ENCODE measurements around the gene RXFP2. TPM values are rescaled to one million over a fixed set of nuclear protein-coding genes. Genes with fewer than 3 reads are reported as not detected.

RXFP2 gene, protein sequence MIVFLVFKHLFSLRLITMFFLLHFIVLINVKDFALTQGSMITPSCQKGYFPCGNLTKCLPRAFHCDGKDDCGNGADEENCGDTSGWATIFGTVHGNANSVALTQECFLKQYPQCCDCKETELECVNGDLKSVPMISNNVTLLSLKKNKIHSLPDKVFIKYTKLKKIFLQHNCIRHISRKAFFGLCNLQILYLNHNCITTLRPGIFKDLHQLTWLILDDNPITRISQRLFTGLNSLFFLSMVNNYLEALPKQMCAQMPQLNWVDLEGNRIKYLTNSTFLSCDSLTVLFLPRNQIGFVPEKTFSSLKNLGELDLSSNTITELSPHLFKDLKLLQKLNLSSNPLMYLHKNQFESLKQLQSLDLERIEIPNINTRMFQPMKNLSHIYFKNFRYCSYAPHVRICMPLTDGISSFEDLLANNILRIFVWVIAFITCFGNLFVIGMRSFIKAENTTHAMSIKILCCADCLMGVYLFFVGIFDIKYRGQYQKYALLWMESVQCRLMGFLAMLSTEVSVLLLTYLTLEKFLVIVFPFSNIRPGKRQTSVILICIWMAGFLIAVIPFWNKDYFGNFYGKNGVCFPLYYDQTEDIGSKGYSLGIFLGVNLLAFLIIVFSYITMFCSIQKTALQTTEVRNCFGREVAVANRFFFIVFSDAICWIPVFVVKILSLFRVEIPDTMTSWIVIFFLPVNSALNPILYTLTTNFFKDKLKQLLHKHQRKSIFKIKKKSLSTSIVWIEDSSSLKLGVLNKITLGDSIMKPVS
- total RNA-seq, result not detected in 2 replicates
- long read RNA-seq, result 0 reads

DNA sequence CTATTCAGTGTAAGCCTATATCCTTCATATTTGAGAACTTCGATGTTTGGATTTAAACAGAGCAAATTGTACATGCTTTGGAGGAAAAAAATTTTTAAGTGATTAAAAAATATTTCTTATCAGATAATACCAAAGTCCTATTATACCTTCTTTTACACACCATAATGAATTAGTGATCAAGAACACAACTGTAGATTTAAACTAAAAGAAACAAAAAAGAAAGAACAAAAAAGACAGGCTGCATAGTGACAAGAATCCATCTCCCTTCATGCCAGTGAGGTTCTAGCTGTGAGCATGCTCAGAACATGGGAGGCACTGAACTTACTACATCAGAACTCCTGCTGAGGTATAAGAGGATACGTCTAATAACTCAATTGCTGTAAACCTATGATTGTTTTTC, at the start of gene RXFP2:
Gene RXFP2 (plus strand): TSS at position 301 of the 400 bp plus-strand sequence. CDS start 87 bp downstream, at position 388.
- no peak for TF ChIP-seq CTCF (conservative IDR thresholded peaks at IDR 0.05)
- H3K27me3 Mint-ChIP-seq (ENCODE audit: low read depth), result peaks cover 8% of the 10 kb centered on the region
- H3K36me3 Mint-ChIP-seq (ENCODE audit: low read depth), result no peaks in the 10 kb centered on the region
- DNase-seq (ENCODE audit: low read depth, low spot score), result no peak
- H3K9me3 Mint-ChIP-seq, result no peaks in the 10 kb centered on the region
- H3K27ac Mint-ChIP-seq (ENCODE audit: unreplicated experiment), result no peak within 1 kb of the TSS
- H3K4me1 Mint-ChIP-seq, result peaks cover 3% of the 10 kb centered on the region
- H3K4me3 Mint-ChIP-seq, result no peak within 1 kb of the TSS

DNA sequence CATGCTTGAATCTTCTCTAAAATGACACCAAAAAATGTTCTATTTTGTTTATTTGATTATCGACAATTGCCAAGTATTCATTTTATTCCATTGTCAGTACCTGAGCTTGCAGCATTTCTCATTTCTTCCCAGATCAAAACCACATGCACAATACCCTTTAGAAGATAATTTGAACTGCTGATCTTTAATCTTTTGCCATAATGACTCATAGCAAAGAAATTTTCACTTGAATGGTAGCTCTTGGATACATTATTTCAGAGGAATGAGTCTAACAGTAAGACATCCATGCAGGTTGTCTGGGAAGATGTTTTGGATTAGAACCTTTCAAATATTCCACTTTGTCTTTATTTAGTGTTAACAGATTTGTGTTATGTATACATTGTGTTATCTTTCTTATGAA, 42.0 kb upstream of the RXFP2 start:
- Mint-ChIP-seq H3K27ac (ENCODE audit: unreplicated experiment) (no peak overlapping the region), H3K4me3 (no peak overlapping the region), H3K27me3 (ENCODE audit: low read depth) (no peaks in the 10 kb centered on the region), H3K4me1 (peaks cover 15% of the 10 kb centered on the region), H3K9me3 (peaks cover 10% of the 10 kb centered on the region), H3K36me3 (ENCODE audit: low read depth) (no peaks in the 10 kb centered on the region)
- TF ChIP-seq CTCF (conservative IDR thresholded peaks at IDR 0.05), result no peak
- DNase-seq (ENCODE audit: low read depth, low spot score), result no peak

- H3K4me3 Mint-ChIP-seq, result no peak overlapping the region
- peaks cover 15% of the 10 kb centered on the region for H3K4me1 Mint-ChIP-seq
- TF ChIP-seq CTCF (conservative IDR thresholded peaks at IDR 0.05), result peak; percentile 17
- no peaks in the 10 kb centered on the region for H3K27me3 Mint-ChIP-seq (ENCODE audit: low read depth)
- H3K36me3 Mint-ChIP-seq (ENCODE audit: low read depth), result no peaks in the 10 kb centered on the region
- H3K9me3 Mint-ChIP-seq, result peaks cover 7% of the 10 kb centered on the region
- H3K27ac Mint-ChIP-seq (ENCODE audit: unreplicated experiment), result peak overlapping the region; percentile 36
- DNase-seq (ENCODE audit: low read depth, low spot score), result peak; percentile 5
Measured at GRCh38 chr13:31699650-31700049, 39.7 kb upstream of the RXFP2 start.

DNA sequence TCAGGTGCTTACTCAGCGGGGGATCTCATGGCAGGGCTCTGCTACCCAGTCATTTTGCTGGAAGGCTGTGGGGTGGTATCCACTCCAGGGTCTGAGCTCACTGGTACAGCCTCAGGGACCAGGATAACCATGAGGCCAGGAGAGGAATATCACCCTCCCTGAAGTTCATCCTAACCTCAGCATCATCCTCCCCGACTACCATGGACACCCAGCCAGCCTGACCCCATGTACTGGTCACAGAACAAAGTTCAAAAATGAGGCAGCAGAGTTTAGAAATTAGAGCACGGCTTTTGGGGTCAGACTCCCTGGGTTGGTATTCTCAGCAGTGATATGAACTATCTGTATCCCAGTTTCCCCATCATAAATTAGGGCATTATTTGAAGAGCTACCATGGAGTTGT, 35.5 kb upstream of the RXFP2 start:
- TF ChIP-seq CTCF (conservative IDR thresholded peaks at IDR 0.05), result no peak
- Mint-ChIP-seq H3K9me3 (peaks cover 7% of the 10 kb centered on the region), H3K36me3 (ENCODE audit: low read depth) (no peaks in the 10 kb centered on the region), H3K27ac (ENCODE audit: unreplicated experiment) (no peak overlapping the region), H3K27me3 (ENCODE audit: low read depth) (no peaks in the 10 kb centered on the region), H3K4me1 (peaks cover 15% of the 10 kb centered on the region), H3K4me3 (no peak overlapping the region)
- DNase-seq (ENCODE audit: low read depth, low spot score), result no peak

- Mint-ChIP-seq H3K27me3 (ENCODE audit: low read depth) (peaks cover under 1% of the 10 kb centered on the region), H3K9me3 (peaks cover under 1% of the 10 kb centered on the region), H3K4me1 (no peaks in the 10 kb centered on the region), H3K36me3 (ENCODE audit: low read depth) (no peaks in the 10 kb centered on the region), H3K27ac (ENCODE audit: unreplicated experiment) (no peak overlapping the region), H3K4me3 (no peak overlapping the region)
- no peak for DNase-seq (ENCODE audit: low read depth, low spot score)
- TF ChIP-seq CTCF (conservative IDR thresholded peaks at IDR 0.05), result no peak
Measured at GRCh38 chr13:31706105-31706504, 33.2 kb upstream of the RXFP2 start.

Measured in neural crest cell (in vitro differentiated cells).